GM15510 (cell line): ENCODE data around the gene ATAD5.
A peak's percentile ranks its signal among the peaks of the same experiment; 100 is the strongest.

Experiments used
- POLR2A ChIP-seq: IDR thresholded peaks from 3 replicates; pipeline ENCODE4 v1.6.1; 2011; ENCODE audit warnings: borderline replicate concordance; ENCODE audit not compliant: insufficient read length; ENCODE audit errors: extremely low read depth

The ATAD5 gene

DNA sequence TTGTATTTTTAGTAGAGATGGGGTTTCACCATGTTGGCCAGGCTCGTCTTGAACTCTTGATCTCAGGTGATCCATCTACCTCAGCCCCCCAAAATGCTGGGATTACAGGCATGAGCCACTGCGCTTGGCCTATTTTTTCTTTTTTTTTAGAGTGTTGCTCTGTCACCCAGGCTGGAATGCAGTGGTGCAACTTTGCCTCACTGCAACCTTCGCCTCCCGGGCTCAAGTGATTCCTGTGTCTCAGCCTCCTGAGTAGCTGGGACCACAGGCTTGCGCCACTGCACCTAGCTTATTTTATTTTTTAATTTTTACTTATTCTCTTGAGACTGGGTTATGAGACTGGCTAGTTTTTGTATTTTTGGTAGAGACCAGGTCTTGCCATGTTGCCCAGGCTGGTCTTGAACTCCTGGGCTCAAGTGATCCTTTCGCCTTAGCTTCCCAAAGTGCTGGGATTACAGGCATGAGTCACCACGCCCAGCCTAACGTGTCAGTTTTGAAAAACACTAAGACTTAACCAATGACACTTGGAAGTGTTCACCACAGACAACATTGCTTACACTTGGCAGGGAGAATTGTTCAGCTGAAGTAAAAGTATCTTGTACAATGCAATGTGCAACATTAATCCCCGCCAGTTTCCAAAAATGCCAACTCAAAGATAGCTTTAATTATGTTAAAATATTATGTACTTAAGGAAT, 26.9 kb downstream of the ATAD5 start:
- TF ChIP-seq POLR2A, result no peak

GRCh38 chr17:30864636-30865035, 32.9 kb downstream of the ATAD5 start:
- no peak for TF ChIP-seq POLR2A

DNA sequence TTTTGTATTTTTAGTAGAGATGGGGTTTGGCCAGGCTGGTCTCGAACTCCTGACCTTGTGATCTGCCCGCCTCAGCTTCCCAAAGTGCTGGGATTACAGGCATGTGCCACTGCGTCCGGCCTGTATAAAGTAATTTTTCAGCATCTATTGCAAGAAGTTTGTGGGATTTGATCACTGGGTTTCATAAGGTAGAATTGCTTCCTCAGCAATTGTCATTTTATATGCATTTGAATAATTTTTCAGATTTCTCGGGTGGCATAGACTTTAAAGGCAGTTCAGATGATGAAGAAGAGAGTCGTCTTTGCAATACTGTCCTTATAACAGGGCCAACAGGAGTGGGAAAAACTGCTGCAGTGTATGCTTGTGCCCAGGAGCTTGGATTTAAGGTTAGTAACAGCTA, 37.2 kb downstream of the ATAD5 start:
- TF ChIP-seq POLR2A, result no peak

DNA sequence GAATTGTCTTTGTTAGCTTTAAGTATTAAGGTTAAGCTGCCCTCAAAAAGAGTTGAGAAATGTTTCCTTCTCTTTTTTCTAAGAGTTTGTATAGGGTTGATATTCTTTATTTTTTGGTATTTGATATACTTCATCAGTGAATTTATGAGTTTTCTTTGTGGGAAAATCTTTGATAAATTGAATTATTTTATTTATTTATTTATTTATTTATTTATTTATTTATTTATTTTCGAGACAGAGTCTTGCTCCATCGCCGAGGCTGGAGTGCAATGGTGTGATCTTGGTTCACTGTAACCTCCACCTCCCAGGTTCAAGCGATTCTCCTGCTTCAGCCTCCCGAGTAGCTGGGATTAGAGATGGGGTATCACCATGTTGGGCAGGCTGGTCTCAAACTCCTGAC, 54.4 kb downstream of the ATAD5 start:
- TF ChIP-seq POLR2A, result no peak

DNA sequence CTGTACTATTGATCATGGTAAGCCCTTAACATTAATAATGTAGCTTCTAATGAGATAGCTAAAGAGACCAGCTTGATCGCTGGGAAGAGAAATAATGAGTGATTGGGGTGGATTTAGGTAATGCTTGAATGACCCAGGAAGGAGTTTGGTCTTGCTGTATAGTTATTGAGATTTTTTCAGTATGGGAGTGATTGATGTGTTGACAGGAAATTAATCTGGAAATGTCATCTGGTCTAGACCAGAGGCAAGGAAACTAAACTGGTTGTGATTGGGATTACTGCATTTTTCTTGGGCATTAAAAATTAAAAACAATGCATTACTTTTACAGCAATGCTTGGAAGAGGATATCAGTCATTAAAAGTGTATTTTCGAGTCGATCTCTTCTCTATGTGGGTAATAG, 62.5 kb downstream of the ATAD5 start:
- no peak for TF ChIP-seq POLR2A

DNA sequence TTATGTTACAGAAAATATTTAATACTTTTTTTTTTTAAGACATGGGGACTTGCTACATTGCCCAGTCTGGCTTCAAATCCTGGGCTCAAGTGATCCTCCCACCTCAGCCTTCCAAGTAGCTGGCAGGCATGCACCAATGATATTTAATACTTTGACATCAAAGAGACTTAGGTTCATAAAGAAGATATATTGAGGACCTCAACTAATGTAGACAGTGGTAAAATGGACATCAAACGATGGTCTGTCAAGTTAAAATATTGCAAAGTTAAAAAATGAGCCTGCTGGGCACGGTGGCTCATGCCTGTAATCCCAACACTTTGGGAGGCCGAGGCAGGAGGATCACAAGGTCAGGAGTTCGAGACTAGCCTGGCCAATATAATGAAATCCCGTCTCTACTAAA, 65.5 kb downstream of the ATAD5 start:
- TF ChIP-seq POLR2A, result no peak

- TF ChIP-seq POLR2A, result no peak
These were observed 74.0 kb downstream of the ATAD5 start for GRCh38 chr17:30905742-30906100.

- peak; percentile 89 for TF ChIP-seq POLR2A
These were observed 74.5 kb downstream of the ATAD5 start, which contains the start of gene TEFM for GRCh38 chr17:30906101-30906911. Gene TEFM (minus strand): TSS chr17:30906238. CDS start chr17:30906198, 40 bp downstream.

- TF ChIP-seq POLR2A, result no peak
These were observed 77.1 kb downstream of the ATAD5 start for GRCh38 chr17:30908717-30909420.

DNA sequence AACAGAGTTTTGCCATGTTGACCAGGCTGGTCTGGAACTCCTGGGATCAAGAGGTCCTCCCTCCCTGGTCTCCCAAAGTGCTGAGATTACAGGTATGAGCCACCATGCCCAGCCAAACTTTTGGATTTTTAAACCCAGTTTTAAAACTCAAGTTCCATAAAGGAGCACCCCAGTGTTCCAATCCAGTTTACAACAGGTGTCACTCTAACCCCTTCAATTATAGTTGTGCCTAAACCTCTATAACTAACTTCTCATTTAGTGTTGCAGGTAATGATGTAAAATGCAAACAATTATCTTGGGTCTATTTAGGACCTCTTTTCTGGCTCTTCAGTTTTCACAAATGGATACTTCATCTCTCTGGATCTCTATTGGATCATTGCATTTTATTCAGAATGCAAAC, 82.2 kb downstream of the ATAD5 start:
- TF ChIP-seq POLR2A, result no peak

DNA sequence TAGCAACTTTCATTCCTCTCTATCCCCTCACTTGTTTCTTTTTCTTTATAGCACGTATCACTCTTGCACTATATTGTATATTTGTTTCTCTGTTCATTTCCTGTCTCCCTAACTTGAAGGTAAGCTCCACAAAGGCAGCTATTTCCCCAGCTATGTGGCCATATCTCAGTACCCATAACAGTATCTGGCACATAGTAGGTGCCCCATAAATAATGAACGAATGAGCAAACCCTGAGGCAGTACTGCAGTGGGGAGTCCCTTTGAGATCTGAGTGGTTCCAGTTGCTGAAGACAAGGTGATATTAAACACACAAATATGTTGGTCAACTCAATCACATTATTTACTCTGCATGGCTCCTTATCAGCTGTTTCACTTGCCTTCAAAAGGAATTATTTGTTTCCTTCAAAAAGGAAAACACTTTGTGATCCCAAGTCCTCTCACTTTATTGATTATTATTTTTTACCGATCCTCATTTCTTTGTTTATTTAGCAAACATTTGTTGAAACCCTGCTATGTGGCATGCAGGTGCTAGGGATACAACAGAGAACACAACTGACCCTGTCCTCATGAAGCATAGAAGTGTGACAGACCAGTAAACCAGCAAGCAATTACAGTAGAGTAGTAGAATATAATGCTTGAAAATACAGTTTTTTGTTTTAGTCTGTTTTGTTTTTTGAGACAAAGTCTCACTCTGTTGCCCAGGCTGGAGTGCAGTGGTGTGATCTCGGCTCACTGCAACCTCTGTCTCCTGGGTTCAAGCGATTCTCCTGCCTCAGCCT, 84.3 kb downstream of the ATAD5 start:
- no peak for TF ChIP-seq POLR2A

DNA sequence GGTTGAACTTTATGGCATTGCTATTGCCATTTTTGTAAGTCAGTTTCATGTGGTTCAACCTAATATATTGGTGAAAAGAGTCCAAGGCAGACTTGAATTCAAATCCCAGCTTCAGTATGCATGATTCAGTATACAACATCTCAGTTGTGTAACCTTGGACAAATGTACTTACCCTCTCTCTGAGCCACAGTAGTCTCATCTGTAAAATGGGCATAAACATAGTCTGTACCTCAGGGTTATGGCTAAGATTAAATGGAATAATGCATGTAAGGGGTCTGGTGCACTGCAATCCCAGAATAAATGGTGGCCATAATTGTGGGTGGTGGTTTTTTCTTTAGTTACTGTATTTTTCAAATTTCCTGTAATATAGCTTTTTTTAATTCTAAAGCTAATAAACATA, 85.3 kb downstream of the ATAD5 start:
- no peak for TF ChIP-seq POLR2A

DNA sequence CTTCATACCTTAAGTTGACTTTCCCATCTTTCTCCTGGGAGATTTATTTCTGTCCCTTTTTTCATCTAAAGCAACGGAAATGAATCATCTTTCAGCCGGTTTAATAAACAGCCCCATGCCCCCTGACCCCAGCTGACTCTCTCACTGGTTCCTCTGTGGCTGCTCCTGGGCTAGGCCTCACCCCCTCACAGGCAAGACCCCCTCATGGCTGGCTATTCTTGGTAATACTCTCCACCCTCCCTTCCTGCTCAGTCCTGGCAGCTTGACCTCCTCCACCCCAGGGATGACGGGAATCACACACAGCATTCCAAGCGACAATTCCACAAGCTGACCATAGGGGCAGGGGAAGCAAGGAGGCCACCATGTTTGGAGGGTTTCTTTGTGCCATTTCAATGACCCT, 88.5 kb downstream of the ATAD5 start:
- no peak for TF ChIP-seq POLR2A

- no peak for TF ChIP-seq POLR2A
These were observed 89.1 kb downstream of the ATAD5 start for GRCh38 chr17:30920683-30921543.

GRCh38 chr17:30921544-30922196, 89.9 kb downstream of the ATAD5 start, which contains the start of gene ADAP2:
Gene ADAP2 (plus strand): TSS chr17:30921945. CDS start chr17:30922015, 70 bp downstream.
- TF ChIP-seq POLR2A, result no peak
